Calu3 (cell line): ENCODE measurements around the gene KLHDC10. TPM values are rescaled to one million over a fixed set of nuclear protein-coding genes. Genes with fewer than 3 reads are reported as not detected.

Experiments
- BruUV-seq: library from RNA; stranded (reverse); fragments of 400-500 nt; replicated peaks from 2 replicates; lab custom pipeline; 2021; lab: Mats Ljungman, UMichigan
- CTCF ChIA-PET: fragments of 300-600 bp; sonication (Branson Sonifier 250); formaldehyde crosslinking; loops from one replicate; lab custom pipeline; 2022; ENCODE audit warnings: antibody characterized with exemption; lab: Charles Lee
- DNase-seq: peaks from one replicate; pipeline ENCODE4 v3.0.0; 2022
- H3K27ac Mint-ChIP-seq: one replicate; pipeline ENCODE4 v1.8.0; 2022; ENCODE audit warnings: mixed read lengths; ENCODE audit not compliant: unreplicated experiment
- H3K27me3 Mint-ChIP-seq: one replicate; pipeline ENCODE4 v1.8.0; 2022; ENCODE audit warnings: mixed read lengths; ENCODE audit not compliant: unreplicated experiment
- H3K36me3 Mint-ChIP-seq: one replicate; pipeline ENCODE4 v1.8.0; 2022; ENCODE audit warnings: mild to moderate bottlenecking, moderate library complexity, mixed read lengths; ENCODE audit not compliant: insufficient read depth, unreplicated experiment
- H3K4me1 Mint-ChIP-seq: one replicate; pipeline ENCODE4 v1.8.0; 2022; ENCODE audit warnings: mild to moderate bottlenecking, low read depth, mixed read lengths; ENCODE audit not compliant: unreplicated experiment
- H3K4me3 Mint-ChIP-seq: one replicate; pipeline ENCODE4 v1.8.0; 2022; ENCODE audit warnings: mild to moderate bottlenecking, low read depth, moderate library complexity, mixed read lengths; ENCODE audit not compliant: unreplicated experiment
- H3K9me3 Mint-ChIP-seq: one replicate; pipeline ENCODE4 v1.8.0; 2022; ENCODE audit warnings: low read depth, mixed read lengths; ENCODE audit not compliant: unreplicated experiment
- CTCF ChIP-seq: fragments of 200-600 bp; IDR thresholded peaks from one replicate; pipeline ENCODE4 v1.8.0; 2022; ENCODE audit warnings: antibody characterized with exemption; ENCODE audit not compliant: unreplicated experiment
- intact Hi-C: fragments of 100-400 bp; cut with micrococcal nuclease; formaldehyde crosslinking; loops from one replicate; pipeline ENCODE4 v1.10.0; 2022; ENCODE audit not compliant: unreplicated experiment
- total RNA-seq: library from RNA; stranded (reverse); gene quantifications from 2 replicates; pipeline ENCODE4 v1.2.3, GENCODE V29; 2022

Gene KLHDC10
- total RNA-seq, 1 experiment from 2014 or later = 35.3 TPM

- Mint-ChIP-seq H3K9me3 (no peaks in the 10 kb centered on the region), H3K4me1 (peaks cover 32% of the 10 kb centered on the region), H3K27me3 (no peaks in the 10 kb centered on the region), H3K27ac (peak overlapping the region; percentile 66), H3K36me3 (peaks cover 5% of the 10 kb centered on the region), H3K4me3 (peak overlapping the region; percentile 38)
- no peak for DNase-seq
- CTCF ChIA-PET = interaction anchor here (0.5 to 1.4 kb wide), 4 partner anchors 42 to 542 kb away, joined by 3 to 6 read pairs (median 3); partner anchors contain the start of gene KLHDC10
- no TSS peak for BruUV-seq
- intact Hi-C loops = loop anchor here (5.0 kb wide), 1 partner anchor 42 kb away; the partner anchor contains the start of gene KLHDC10
- no peak for TF ChIP-seq CTCF
Observed at GRCh38 chr7:130113887-130114286, 43.6 kb downstream of the KLHDC10 start.

- no TSS peak for BruUV-seq
- H3K4me1 Mint-ChIP-seq = peaks cover 32% of the 10 kb centered on the region
- DNase-seq = no peak
- peak overlapping the region; percentile 38 for H3K4me3 Mint-ChIP-seq
- no peaks in the 10 kb centered on the region for H3K9me3 Mint-ChIP-seq
- H3K36me3 Mint-ChIP-seq = peaks cover 5% of the 10 kb centered on the region
- H3K27ac Mint-ChIP-seq = peak overlapping the region; percentile 66
- CTCF ChIA-PET = interaction anchor here (0.5 to 1.4 kb wide), 5 partner anchors 9 to 541 kb away, joined by 3 to 6 read pairs (median 3); partner anchors contain the start of gene KLHDC10
- intact Hi-C loops = loop anchor here (5.0 kb wide), 1 partner anchor 42 kb away; the partner anchor contains the start of gene KLHDC10
- no peak for TF ChIP-seq CTCF
- no peaks in the 10 kb centered on the region for H3K27me3 Mint-ChIP-seq
Observed at GRCh38 chr7:130114374-130114773, 44.0 kb downstream of the KLHDC10 start.

GRCh38 chr7:130114776-130115175 lies 44.4 kb downstream of the KLHDC10 start:
- no TSS peak for BruUV-seq
- intact Hi-C loops = loop anchor here (5.0 kb wide), 1 partner anchor 42 kb away; the partner anchor contains the start of gene KLHDC10
- CTCF ChIA-PET = interaction anchor here (0.6 to 1.4 kb wide), 4 partner anchors 9 to 62 kb away, joined by 3 to 5 read pairs (median 3); partner anchors contain the start of gene KLHDC10

GRCh38 chr7:130118294-130118693 lies 48.0 kb downstream of the KLHDC10 start:
- no peak overlapping the region for H3K27ac Mint-ChIP-seq
- peaks cover 16% of the 10 kb centered on the region for H3K4me1 Mint-ChIP-seq
- intact Hi-C loops = no loop called here
- H3K27me3 Mint-ChIP-seq = no peaks in the 10 kb centered on the region
- no peak for TF ChIP-seq CTCF
- peaks cover 16% of the 10 kb centered on the region for H3K36me3 Mint-ChIP-seq
- no peaks in the 10 kb centered on the region for H3K9me3 Mint-ChIP-seq
- no TSS peak for BruUV-seq
- no peak overlapping the region for H3K4me3 Mint-ChIP-seq
- no peak for DNase-seq
- CTCF ChIA-PET = no interaction called here

More at GRCh38 chr7:130114776-130115175, 44.4 kb downstream of the KLHDC10 start:
- no peak for TF ChIP-seq CTCF
- no peaks in the 10 kb centered on the region for H3K9me3 Mint-ChIP-seq
- peak; percentile 28 for DNase-seq
- H3K27me3 Mint-ChIP-seq = no peaks in the 10 kb centered on the region
- H3K4me1 Mint-ChIP-seq = peaks cover 32% of the 10 kb centered on the region
- H3K36me3 Mint-ChIP-seq = peaks cover 5% of the 10 kb centered on the region
- peak overlapping the region; percentile 66 for H3K27ac Mint-ChIP-seq
- H3K4me3 Mint-ChIP-seq = peak overlapping the region; percentile 38
